NCI-H526 treated with DMSO at 0.1 percent for 48 hours (cell line): Measurements from ENCODE around the gene SPPL2A.
"Not testable (repeated sequence)": the region's sequence is repeated elsewhere in the genome, so short reads cannot be mapped to it uniquely, and the experiment has no call there.

Experiments
- DNase-seq: peaks from one replicate; lab custom pipeline; 2025; lab: John Stamatoyannopoulos, UW

The SPPL2A gene

GRCh38 chr15:50773389-50773788 lies 7.9 kb upstream of the SPPL2A start:
- no peak for DNase-seq

DNA sequence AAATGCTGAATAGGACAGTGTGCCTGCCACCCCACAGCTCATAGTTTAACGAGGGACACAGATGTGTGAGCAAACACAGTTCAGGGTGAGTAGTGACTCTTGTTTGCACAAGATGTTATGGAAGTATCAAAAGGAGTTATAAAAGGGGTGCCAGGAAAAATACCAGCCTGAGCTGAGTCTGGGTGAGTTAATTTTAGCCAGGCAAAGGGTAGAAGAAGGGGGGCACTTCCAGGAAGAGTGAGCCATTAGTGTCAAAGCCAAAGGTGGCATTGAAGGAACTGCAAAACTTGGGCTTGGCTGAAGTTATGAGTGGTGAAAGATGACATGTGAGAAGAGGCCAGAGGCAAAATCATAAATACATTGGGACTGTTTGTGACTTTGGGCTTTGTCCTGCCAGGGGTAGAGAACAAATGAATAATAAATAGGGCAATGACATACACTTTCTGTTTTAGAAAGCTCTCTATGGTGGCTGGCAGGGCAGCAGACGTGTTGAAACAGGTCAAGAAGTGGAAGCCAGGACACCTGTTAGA lies 1.9 kb upstream of the SPPL2A start:
- DNase-seq = no peak

DNA sequence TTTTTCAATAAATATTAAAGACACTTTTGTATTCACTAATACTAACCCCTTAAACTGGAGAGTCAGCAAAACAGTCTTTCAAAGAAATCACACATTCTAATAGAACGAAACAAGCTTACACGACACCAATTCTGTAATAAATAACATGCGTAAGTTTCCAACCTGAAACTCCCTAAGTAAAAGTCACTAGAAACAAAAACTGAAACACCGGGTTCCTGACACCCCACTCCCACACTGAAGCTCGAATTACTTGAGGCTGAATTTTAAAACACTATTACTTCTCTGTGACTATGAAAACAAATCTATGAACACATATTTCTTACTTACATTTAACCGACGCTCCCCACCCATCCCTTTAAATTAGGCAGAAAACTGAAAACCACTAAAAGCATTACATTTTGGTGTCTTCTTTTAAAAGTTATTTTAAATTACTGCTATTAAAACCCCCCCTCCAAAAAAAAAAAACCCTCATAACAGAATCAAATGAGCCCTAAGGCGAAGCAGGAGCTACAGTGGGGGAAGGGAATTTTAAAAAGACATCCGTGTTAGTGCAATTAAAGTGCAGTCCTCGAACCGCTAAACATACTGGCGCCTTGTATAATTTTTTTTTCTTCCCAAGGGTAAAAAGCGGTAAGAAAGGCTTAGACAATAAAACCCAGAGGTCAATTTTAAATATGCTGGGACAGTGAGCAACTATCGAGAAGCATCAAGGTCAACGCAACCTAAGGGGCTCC lies 878 bp downstream of the SPPL2A start:
- DNase-seq = no peak

GRCh38 chr15:50758712-50759205 lies 6.7 kb downstream of the SPPL2A start:
- no peak for DNase-seq

DNA sequence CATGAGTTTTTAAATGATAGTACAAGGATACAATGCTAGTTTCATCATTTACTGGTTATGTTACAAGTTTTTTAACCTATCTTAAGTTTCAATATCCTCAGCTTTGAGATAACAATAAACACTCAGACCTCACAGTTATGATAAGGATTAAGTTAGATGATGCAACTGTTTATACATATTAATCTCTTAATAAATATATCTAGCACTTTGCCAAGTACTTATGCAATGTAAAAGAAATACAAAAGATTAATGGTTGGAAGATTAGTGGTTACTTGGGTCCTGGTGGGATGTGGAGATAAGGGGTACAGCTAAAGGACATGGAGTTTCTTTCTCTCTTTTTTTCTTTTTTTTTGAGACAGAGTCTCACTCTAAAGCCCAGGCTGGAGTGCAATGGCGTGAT lies 12.0 kb downstream of the SPPL2A start:
- no peak for DNase-seq

- no peak for DNase-seq
Observed at GRCh38 chr15:50751394-50751793, 14.1 kb downstream of the SPPL2A start.

DNA sequence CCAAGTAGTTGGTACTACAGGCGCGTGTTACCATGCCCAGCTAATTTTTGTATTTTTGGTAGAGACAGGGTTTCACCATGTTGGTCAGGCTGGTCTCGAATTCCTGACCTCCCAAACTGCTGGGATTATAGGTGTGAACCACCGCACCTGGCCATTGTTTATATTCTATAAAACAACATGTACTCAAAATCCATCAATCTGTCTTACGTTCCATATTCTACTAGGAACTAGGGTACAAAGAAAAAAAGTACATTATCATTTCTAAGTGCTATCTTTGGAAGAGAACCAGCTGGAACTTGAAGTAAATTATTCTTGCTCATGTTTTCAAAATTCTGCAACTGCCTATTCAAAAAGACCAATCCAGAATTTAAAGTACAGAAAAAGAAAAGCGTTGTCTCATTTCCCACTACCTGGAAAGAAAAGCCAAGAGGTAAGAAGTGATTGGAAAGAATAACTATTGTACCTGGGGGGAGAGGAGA lies 15.2 kb downstream of the SPPL2A start:
- no peak for DNase-seq

DNA sequence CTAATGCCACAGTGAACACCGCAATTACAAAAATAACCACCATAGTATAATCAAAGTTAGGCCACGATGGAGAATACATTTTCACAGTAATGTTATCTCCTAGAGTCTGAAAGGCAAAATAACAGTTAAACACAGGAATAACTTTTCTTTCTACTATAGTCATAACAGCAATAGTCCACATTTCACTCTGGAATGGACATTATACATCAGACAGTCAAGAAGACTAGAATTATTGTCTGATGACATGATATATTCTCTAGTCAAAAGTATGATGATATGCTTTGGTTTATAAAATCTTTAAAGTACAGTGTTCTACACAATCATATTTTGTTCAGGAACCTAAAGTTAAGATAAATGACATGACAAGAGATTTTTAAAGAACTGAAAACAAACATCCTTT lies 18.0 kb downstream of the SPPL2A start:
- no peak for DNase-seq

GRCh38 chr15:50744601-50745000 lies 20.9 kb downstream of the SPPL2A start:
- no peak for DNase-seq

- DNase-seq = no peak
Observed at GRCh38 chr15:50740955-50741354, 24.6 kb downstream of the SPPL2A start.

DNA sequence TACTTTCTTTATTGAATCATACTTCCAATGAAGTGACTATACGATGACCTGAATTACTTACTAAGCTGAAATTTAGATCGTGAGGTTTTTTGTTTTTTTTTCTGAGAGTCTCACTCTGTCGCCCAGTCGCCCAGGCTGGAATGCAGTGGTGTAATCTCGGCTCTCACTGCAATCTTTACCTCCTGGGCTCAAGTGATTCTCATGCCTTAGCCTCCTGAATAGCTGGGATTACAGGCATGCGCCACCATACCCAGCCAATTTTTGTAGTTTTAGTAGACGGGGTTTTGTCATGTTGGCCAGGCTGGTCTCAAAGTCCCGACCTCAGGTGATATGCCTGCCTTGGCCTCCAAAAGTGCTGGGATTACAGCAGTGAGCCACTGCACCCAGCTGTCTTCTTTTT lies 28.7 kb downstream of the SPPL2A start:
- no peak for DNase-seq

- no peak for DNase-seq
Observed at GRCh38 chr15:50735156-50735555, 30.4 kb downstream of the SPPL2A start.

GRCh38 chr15:50726315-50726714 lies 39.2 kb downstream of the SPPL2A start:
- DNase-seq = no peak

GRCh38 chr15:50718700-50719125 lies 46.8 kb downstream of the SPPL2A start:
- DNase-seq = no peak

GRCh38 chr15:50712018-50712417 lies 53.5 kb downstream of the SPPL2A start:
- DNase-seq = no peak

DNA sequence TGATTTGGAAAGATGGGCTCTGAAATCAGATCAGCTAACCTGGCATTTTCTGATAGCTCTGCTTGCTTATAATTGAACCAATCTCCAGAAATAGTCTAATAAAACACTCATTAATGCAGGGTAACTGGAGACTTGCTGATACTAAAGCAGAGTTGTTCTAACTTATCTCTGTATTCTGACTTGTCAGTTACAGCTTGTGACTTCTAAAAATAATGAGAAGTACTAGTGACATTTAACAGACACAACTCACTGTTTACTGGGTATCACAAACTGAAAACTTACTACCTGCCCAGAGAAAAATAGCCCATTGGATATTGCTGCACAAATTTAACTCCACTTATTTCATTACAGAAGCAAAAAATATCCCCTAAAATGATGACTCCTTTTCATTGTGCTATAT lies 54.9 kb downstream of the SPPL2A start:
- DNase-seq = no peak

- no peak for DNase-seq
Observed at GRCh38 chr15:50707878-50708427, 57.6 kb downstream of the SPPL2A start.

DNA sequence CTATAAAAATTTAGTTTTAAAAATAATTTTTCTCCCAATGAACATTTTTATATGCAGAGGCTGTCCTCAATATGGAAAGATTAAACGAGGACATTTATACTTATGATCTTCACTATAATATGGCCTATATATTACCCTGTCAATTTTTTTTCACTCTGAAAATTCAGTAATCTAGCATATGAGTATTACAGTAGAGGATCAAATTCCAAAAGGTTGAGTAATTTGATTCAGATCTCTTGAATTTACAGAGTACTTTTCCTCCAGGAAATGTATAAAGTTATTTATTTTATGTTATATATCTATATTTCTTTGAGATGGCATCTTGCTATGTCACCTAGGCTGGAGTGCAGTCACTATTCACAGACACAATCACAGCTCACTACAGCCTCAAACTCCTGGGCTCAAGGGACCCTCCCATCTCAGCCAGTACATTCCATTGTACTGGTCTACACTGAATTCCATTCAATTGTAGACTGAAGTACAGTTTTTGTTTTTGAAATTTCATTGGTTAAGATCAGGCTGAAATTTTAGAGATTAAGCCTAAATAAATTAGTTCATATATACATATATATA lies 62.7 kb downstream of the SPPL2A start:
- no peak for DNase-seq

- no peak for DNase-seq
Observed at GRCh38 chr15:50698101-50698500, 67.4 kb downstream of the SPPL2A start.

DNA sequence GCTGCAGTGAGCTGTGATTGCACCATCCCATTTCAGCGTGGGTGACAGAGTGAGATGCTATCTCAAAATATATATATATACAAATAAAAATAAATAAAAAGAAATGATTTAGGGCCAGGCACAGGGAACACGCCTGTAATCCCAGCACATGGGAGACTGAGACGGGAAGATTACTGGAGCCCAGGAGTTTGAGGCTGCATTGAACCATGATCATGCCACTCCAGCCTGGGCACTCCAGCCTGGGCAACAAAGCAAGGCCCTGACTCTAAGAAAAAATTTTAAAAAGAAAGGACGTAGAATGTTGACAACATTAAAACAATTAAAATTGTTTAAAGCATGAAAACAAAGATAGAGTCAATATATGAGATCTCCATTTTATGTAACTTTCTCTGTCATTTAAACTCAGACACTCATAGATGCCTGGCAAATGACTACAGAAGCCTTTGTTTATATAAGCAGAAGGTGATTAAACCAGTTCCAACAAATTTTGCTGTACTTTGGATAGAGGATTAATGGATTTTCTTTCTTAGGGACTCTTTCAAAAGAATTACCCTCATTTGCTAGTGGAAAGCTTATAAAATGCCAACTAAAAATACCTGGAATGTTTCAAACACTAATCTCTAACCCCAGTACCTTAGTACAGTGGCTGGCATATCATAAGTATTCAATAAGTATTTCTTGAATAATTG lies 68.3 kb downstream of the SPPL2A start:
- DNase-seq = no peak

DNA sequence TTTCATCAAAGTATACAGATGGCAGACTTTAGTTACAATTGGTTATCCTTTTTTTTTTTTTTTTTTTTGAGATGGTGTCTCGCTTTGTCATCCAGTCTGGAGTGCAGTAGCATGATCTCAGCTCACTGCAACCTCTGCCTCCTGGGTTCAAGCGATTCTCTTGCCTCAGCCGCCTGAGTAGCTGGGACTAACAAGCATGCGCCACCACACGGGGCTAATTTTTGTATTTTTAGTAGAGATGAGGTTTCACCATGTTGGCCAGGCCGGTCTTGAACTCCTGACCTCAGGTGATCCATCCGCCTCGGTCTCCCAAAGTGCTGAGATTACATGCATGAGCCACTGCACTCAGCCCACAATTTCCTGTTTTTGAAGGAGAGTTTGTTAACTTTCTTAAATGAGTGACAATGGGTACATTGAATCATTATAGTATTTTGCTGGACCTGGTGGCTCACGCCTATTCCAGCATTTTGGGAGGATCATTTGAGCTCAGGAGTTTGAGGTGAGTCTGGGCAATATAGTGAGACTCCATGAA lies 70.8 kb downstream of the SPPL2A start:
- DNase-seq = not testable (repeated sequence)

DNA sequence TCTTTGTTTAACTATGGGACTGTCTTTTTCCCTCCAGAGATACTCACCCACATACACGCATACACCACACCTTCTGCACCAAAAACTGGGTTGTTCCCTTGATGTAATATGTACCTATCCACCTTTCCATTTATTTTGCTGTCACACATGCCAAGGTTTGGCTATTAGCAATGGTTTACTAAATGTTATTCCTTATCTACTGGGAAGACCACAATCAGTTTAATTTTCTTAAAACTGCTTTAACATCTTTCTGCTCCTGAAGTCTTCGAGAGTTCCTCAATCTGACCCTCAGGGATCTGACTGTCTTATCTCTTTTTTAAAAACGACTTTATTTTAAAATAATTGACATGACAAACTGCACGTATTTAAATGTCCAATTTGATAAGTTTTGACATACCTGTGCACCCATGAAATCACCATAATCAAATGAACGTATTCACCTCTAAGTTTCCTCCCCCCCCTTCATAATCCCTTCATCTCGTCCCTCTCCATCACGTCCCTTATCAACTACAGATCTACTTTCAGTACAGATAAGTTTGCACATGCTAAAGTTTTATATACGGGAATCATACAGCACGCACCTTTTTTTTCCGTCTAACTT lies 78.1 kb downstream of the SPPL2A start:
- no peak for DNase-seq
